IMR-90 (cell line): ENCODE measurements around the gene FLRT1.

ENCODE experiments used
- BHLHE40 ChIP-seq: fragments of 150-350 bp; IDR thresholded peaks from 2 replicates; pipeline ENCODE4 v1.6.1; 2016; ENCODE audit warnings: mild to moderate bottlenecking, low read depth, low read length
- CEBPB ChIP-seq: IDR thresholded peaks from 2 replicates; pipeline ENCODE4 v1.6.1; 2012; ENCODE audit warnings: low read depth, low read length, improper control_type of control experiment
- RCOR1 ChIP-seq: IDR thresholded peaks from 2 replicates; pipeline ENCODE4 v1.6.1; 2012; ENCODE audit warnings: mild to moderate bottlenecking, low read length, improper control_type of control experiment; ENCODE audit not compliant: insufficient replicate concordance
- TF ChIP-seq, protein P1 (sequence below): fragments of 150-350 bp; IDR thresholded peaks from 2 replicates; pipeline ENCODE4 v1.6.1; 2017; ENCODE audit warnings: mild to moderate bottlenecking, antibody characterized with exemption, low read length, low read depth
- TF ChIP-seq, protein P2 (sequence below): conservative IDR thresholded peaks from 2 replicates; pipeline ENCODE4 v1.5.1; 2012; ENCODE audit warnings: mild to moderate bottlenecking, low read depth, low read length, improper control_type of control experiment

DNA sequence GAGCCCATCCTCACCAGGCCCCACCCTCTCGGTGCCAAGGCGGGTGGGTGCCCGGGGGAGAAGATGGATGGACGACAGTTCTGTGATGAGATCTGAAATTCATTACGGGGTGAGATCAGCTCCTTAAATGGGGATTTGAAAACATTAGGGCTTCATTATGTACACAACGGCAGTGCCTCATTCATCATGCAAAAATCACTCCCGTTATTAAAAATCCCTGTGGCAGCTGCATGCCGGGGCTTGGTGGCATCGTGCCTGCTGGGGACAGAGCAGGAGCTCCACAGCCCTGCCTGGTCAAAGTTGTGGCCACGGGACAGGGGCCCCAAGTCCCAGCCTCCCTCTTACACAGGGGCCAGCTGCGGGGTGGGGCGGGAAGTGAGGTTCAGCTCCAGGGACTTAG is 29.3 kb upstream of the FLRT1 start:
- TF ChIP-seq, protein P1, sequence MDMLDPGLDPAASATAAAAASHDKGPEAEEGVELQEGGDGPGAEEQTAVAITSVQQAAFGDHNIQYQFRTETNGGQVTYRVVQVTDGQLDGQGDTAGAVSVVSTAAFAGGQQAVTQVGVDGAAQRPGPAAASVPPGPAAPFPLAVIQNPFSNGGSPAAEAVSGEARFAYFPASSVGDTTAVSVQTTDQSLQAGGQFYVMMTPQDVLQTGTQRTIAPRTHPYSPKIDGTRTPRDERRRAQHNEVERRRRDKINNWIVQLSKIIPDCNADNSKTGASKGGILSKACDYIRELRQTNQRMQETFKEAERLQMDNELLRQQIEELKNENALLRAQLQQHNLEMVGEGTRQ: no peak
- TF ChIP-seq, protein P2, sequence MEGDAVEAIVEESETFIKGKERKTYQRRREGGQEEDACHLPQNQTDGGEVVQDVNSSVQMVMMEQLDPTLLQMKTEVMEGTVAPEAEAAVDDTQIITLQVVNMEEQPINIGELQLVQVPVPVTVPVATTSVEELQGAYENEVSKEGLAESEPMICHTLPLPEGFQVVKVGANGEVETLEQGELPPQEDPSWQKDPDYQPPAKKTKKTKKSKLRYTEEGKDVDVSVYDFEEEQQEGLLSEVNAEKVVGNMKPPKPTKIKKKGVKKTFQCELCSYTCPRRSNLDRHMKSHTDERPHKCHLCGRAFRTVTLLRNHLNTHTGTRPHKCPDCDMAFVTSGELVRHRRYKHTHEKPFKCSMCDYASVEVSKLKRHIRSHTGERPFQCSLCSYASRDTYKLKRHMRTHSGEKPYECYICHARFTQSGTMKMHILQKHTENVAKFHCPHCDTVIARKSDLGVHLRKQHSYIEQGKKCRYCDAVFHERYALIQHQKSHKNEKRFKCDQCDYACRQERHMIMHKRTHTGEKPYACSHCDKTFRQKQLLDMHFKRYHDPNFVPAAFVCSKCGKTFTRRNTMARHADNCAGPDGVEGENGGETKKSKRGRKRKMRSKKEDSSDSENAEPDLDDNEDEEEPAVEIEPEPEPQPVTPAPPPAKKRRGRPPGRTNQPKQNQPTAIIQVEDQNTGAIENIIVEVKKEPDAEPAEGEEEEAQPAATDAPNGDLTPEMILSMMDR: no peak
- TF ChIP-seq RCOR1: no peak
- no peak for TF ChIP-seq CEBPB
- TF ChIP-seq BHLHE40: no peak
